Activated CD4-positive, alpha-beta T cell treated with anti-CD3 and anti-CD28 coated beads for 1 hour (primary cell): ENCODE results near the gene FARP1.

Experiments
- DNase-seq: peaks from one replicate; pipeline ENCODE4 v3.0.0-alpha.2; 2020

FARP1 gene

DNA sequence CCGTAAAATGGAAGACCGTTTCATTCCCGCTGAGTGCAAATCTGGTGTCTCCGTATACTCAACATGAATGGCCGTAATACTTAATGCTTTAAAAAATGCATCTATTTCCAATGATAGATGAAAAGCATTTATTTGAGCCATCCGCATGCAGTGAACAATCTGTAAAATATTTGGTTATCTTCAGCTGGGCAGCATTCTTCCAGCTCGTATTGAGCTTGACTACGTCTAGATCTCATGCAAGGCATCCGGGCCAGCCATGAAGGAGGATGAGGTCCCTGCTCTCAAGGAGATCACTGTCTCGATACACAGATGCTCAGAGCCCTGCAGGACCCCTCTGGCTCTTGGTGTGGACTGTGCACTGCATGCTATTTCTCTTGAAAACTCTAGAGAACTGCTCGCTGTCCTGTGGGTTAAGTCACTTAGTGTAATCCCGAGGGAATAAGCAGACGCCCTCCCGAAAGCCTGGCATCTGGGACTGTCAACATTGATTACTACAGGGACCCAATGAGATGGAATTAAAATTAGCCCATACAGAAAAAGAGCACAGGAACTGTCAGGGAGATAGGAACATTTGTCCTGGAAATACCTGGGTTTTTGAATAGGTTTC, 146.5 kb downstream of the FARP1 start:
- DNase-seq = no peak

DNA sequence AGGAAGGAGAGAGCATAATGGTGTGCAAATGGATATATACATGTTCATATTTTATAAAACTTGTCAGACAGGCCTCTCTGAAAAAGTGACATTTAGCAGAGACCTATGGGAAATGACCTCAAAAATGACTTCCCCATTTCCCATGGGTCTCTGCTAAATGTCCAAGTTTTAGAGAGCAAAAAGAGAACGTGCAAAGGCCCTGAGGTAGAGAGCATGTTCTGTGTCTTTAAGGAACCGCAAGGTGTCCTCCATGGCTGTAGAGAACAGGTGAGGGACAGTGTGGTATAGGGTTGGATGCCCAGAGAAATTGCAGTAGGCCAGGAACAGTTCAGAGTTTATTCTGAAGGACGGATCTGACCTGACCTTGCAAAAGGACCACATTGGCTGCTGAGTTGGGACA, 147.4 kb downstream of the FARP1 start:
- no peak for DNase-seq

DNA sequence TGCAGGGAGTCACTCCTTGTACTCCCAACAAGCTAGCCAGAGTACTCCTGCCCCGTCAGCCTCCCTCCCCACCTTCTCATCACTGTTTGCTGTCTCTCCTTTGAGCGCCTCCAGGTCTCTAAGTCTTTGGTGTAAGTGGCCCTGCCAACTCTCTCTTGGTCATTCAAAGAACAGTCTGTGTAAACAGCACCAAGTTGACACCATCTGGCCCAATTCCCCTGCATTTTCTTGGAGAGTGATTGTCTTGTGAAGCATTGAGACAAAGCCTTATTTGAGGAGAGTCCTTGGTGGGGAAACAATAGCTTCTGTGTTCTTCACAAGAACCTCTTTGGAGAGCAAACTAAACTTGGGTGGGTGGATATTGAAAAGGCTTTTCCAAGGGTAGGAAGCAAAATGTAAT, 148.8 kb downstream of the FARP1 start:
- DNase-seq = no peak

DNA sequence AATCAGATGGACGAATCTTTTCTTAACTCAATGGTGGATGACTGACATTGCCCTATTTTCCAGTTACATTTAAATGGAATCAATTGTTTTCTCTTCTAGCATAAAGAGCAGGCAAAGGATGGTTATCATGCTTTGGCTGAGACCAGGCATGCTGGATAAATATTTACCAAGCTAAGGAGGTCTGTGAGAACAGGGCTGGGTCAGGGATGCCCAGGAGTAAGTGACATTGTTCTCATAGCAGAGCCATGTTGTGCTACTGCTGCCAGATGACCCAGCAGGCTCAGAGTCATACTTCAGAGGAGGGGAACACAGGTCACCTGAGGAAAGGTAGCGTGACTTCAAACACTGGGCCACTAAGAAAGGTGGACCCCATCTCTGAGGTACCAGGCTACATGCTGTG, 150.2 kb downstream of the FARP1 start:
- no peak for DNase-seq

DNA sequence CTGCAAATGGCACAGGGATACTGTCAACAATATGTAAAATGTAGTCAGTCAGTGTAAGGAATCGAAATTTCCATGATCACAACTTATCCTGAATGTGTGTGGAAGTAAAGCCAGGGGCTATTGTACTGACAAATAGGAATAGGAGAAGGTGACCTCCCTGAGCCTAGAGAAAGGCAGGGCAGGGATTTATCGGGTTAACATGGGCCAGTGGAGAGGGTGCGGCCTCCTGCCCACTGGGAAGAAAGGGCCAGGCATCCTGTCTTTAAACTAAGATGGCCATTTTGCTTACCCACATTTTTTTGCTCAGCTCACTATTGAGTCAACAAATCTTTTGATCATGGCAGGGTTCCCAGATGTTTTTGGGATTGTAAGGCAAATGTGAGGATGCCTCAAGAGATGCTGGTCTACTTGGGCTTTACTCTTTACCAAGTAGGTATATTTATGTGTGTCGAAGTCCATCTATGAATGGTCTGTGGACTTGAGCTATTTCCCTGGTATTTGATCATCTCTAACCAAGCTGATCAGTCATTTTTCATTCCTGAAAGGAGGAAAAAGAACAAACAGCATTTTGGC, 150.8 kb downstream of the FARP1 start:
- DNase-seq = no peak

DNA sequence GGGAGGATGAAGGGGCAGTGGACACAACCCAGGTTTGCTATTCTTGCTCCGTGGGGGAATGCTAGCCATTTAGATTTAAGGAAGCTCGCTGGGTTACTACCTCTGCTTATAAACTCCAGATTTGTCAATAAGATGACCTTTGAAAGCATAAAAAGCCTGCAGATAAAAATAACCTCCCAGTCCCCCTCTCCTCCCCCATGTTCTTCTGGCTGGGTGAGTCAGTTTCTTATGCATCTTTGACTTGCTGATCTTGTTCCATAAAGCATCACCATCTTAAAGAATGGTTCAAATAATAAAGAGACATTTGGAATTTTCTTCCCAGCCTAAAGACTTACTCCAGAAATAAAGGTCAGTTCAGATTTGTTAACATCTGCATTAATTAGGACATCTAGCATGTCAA, 152.5 kb downstream of the FARP1 start:
- DNase-seq = no peak

DNA sequence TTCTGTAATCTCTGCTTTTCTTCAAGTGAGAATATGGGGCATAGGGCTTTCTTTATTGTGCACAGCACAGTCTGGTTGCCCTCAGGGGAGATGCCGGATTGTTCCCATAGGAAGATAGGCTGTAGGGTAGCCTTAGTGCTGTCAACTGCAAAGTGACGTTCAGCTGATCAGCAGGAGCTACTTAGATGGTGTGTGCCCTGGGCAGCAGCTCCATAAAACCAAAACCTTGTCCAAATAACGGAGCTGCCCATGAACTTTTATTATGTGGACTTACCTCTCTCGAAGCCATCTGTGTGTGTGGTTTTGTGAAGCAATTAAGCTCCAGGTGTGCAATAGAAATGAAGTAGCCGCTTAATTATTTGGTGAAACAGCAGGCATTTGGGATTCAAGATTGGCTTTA, 154.2 kb downstream of the FARP1 start:
- DNase-seq = no peak

DNA sequence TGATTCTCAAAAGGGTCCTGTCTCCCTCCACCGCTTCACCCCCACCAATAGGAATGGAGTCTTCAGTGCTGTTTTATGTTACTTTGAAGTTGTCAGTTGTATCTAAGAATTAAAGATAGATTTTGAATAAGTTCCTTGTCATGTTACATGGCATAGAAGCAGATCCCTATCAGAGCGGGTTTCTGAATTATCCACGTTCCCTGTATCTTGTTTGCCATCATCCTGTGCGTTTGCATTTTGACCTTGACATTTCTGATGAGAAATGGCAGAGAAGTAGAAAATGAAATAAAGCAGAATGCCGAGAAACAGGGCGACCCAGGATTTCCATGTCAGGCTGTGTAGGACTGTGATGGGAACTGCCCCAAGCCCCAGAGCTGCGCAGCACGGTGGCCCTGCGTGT, 154.9 kb downstream of the FARP1 start:
- DNase-seq = no peak

DNA sequence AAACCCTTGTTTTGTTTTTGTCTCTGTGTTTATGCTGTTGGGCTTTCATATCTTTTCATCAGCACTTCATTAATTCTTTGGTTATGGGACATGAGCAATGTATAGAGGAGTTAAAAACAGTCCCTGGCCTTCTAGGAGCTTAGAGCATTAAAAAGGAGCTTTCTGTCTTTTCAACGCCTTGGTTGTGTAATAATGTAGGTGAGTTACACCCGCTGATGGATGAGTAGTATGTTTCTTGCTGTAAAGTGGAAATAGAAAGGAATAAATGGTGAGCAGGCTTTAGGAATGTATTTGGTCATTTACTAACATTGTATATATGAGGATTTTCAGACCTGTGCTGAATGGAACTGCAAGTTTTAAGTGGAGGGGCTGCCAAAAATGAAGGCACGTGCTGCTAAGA, 155.7 kb downstream of the FARP1 start:
- DNase-seq = no peak

DNA sequence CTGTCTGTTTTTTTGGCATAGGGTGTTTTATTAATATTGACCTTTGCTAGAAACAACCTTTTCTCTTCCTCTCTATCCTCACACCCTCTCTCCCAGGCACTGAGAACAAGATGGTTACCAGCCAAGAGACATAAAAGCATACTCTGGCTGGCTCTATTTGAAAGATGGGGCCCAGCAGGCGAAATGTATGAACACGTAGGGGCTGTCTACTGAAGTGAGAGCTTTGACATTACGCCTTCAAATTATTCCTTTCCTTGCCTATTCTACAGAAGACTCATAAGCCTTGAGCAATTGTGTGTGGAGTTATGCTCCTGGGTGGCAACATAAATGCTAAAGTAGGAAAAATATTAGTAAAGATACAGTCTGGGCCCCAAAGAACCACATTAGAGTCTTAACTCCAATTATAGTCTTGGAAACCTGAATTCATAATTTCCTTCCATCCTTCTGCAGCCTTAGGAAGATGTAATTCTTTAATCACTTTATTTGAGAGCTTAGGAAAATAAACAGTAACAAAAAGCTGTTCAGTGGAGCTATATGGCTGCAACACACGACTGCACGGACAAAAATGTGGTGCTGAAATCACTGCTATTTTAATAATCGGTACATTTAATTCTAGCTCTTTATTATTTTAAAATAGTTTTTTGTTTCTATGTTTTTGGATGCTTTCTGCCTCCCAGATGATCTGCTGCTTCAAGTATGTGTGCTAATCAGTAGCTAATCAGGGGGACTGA, 156.5 kb downstream of the FARP1 start:
- DNase-seq = no peak

DNA sequence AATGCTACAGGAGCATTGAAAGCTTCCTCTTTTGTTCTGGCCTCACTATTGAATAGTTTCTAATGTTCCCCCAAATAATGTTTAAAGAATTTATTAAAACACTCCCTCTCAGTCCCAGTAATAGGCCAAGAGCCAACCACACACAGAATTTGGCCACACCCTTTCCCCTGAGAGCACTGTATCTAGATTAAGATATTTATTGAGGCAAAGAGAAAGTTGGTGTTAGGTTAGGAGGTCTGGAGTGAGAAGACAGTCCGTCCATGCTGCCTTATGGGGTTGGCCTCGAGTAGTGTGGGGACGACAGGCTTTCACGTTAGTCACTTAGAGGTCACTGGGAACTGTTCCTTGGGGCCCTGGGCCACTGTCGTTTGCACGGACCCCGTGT, 157.1 kb downstream of the FARP1 start:
- no peak for DNase-seq

DNA sequence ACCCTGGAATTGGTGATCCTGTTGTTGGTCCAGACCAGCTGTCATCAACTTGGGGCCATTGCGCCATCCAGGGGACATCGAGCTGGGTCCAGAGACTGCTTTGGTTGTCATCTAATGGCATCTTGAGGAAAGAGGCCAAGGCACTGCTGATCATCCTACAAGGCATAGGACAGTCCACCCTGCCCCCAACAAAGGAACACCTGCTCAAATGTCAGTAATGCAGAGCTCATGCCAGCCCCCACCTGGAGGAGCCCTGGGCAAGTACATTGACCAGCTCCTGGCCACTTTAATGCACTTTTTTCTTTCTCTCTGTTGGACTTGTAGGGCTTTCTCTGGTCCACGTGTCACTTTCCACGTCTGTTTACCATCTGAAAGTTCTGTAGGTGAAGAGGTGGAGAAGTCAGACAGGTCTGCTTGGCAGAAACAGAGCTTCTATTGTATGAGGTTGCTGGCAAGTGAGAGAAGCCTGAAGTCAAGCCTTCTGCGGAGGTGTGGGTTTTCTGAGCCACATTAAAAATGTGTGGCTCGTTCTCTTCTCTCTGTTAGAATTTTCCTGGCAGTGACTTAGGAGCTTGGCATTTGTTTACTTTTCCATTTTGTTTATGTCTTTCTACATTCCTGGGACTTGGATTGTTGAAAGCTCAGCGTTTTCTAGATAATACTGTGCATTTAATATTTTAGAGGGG, 158.2 kb downstream of the FARP1 start:
- no peak for DNase-seq

DNA sequence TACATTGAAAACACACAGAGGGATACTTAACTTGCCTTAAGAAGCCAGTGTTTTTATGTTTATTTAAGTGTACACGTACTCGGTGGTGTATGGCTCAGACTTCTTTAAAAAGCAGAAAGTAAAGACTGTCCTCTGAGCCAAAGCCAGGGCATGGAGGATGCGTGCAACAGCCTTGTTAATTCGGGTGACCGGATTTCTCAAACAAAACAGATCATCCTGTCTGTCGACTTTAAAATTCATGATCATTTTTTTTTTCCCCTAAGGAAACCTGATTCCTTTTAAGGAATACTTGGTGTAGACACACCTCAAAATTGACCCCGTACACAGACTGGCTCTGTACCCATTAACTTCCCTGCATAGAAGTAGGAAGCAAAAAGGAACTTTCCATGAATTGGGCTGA, 158.8 kb downstream of the FARP1 start:
- DNase-seq = no peak

DNA sequence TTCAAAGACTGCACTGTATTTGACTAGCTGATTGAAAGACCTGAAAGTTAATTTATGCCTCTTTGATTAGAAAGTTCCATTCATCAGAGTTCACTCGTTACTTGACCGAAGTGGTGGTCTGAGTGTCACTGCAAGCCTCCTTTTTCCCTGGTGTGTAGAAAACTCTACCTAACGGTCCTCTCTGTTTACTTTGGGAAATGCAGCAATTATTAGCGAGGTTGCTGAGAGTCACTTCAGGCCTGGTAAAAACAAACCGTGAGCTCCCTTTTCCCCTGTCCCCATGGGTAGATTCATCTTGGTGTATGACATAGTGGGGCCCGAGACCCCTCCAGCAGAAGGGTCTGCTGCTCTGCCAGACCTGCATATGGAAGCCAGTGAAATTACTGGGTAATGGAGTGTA, 161.0 kb downstream of the FARP1 start:
- DNase-seq = no peak

DNA sequence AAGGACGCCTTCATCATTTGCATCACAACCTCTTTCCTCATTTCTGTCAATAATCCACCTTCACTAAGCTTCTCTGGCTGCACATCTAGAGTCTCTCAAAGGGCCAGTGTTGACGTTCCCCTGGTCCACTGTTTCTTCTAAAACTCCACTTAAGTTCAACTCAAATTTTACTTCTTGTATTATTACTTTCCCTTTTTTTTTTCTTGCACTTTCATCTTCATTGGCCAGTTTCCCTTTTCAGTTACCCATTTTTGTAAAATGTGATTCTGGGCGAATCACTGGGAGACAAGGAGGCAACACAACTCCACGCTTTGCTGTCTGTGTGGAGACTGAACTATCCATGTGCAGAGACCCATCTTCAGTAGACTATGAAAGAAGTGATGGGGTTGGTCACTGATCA, 162.8 kb downstream of the FARP1 start:
- DNase-seq = no peak

DNA sequence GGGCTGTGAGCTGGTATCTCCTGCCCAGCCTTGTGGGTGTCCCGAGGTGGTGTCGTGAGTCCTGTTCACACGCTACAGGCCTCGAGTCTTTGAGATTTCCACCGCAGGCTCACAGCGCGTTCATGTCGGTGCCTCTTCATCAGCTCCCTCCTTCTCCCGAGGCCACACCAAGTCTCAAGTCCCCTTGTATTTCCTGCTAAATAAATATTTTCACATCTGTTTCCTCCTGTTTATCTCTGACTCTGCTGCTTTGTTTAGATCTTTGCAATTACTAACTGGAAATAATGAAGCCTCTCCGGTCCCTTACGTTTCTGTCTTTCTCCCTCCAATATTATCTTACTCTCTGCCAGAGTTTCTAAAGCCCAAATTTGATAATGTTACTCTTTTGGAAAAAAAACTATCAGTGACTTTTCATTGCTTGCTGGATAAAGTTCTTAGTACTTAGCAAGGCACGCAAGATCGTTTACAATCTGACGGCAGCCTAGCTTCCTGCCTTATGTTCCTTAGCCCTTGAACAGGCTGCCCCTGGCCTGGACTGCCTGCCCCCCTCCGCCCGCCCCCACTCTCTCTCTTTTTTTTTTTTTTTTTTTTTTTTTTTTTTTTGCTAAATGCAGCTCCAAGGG, 164.7 kb downstream of the FARP1 start:
- DNase-seq = no peak

DNA sequence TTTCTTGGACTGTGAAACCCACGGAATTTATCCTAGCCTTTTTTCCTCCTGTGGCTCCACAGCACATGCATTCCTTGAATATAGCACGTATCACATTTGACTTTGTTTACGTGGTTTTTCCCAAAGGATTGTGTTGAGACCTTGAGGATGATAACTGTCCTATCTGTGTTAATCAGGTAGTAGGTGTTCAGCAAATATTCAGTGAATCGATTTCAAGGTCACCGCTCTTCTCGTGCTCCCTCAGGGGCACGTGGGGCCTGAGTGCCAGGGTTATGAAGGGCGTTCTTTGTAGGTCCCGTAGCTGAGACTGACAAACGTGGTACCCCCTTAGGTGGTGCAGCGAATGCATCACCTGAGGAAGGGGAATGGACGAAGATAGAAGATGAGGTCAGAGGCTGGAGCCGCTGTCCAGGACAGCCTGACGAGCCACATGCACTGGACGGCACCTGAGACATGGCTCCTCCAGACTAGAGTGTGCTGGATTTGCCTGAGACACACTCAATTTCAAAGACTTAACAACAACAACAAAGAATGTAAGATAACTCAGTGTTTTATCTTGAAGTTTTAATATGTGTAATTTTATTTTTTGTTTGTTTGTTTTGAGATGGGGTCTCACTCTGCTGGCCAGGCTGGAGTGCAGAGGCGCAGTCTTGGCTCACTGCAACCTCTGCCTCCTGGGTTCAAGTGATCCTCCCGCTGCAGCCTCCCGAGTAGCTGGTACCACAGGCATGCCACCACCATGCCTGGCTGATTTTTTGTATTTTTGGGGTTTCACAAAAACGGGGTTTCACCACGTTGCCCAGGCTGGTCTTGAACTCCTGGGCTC, 165.4 kb downstream of the FARP1 start:
- DNase-seq = no peak

DNA sequence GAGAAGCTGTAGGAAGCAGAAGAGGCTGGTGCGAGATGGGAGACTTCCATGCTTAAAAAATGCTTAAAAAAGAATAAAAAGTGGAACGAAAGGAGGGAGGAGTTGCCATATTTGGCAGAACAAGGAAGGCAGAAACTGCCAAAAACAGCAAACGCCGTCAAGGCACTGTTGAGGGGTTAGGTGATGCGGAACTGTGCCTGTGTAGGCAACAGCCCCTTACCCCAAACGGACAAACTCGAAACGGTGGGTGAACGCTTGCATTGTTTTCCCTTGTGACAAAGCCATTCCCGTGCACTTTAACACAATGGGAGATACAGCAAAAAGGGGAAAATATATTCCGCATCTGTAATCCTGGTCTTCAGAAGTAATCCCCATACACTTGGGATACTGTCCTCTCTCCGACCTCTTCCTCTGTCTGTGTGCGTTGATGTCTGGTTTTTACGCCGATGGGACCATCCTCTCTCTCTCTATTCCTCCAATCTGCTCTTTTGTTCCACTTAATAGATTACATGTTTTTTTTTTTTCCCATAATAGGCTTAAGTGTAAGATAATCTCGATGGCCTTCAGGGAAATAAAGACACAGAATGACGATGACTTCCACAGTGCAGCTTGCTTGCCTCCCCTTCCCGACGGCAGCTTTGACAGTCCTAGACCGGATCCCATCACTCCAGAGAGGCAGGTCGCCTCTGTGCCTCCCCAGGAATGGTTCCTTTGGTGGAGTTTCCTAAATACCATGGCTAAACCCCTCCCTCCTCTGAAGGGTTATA, 166.9 kb downstream of the FARP1 start:
- no peak for DNase-seq

DNA sequence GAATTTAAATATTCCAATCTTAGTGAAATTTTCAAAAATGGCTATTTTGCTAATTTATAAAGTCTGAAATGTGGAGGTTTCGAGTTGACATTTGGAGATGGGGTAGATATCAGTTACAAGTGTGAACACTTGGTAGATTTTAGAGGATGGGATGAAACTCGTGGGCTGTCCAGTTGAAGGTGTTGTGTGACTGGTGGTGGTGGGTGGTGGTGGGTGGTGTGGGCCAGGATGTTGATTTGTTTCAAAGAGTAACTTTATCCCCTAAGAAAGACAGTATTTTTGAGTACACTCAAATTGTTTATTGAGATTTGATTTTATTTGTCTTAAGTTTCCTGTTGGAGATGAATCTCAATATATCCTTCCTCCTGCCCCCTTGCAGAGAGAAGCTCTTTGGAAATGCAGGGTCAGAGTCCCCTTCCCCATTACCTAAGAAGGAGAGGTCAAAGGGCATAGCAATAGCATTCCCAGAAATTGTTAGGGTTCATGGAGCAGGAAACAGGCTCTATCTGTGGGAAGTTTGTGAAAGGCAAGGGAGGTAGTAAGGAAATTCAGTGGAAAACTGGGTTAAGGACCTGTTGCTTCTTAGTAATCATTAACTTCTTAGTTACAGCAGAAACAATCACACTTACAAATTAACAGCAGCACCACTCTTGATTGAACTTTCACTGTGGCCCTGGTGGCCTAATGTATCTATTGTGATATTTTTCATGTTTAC, 167.7 kb downstream of the FARP1 start:
- DNase-seq = no peak

DNA sequence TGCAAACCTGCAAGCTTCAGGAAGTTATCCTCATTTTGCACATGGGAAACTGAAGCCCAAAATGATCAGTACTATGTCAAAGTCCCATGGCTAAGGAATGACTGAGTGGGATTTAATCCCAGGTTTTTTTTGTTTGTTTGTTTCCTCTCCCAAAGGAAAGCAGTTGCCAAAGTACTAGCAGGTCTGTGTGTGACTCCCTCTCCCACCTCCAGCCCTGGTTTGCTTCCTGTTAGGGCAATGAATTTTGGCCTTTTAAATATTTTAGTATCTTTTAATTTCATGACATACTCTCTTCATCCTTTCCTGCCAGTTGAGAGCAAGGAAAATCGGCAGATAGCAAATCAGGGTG, 168.3 kb downstream of the FARP1 start:
- no peak for DNase-seq

DNA sequence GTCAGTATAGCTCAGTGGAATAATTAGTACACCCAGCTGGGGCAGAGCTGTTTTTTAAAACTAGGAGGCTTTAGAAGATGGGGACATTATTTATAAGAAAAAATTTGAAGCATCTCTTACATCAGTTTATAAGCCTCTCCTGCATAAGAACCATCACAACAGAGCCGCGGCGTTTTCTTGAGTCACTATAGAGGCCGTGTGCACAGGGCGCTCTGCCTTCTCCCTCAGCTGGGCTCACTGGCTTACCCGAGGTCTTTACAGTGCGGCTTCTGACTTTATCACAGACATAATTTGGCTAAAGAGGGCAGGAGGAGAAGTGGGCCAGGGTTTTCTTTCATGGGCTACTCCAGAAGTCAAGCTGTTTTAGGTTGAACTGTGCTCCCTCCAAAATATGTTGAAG, 169.7 kb downstream of the FARP1 start:
- no peak for DNase-seq
